Measurements from ENCODE around the gene MBD5.

Gene MBD5

GRCh38 chr2:148545390-148546256 is 524.7 kb downstream of the MBD5 start:
- Histone ChIP-seq H3K36me3 (ENCODE audit: control insufficient read depth, insufficient read depth, low read length) (no peaks in the 10 kb centered on the region), H3K9ac (no peak overlapping the region), H3K4me1 (no peaks in the 10 kb centered on the region), H3K9me3 (ENCODE audit: control insufficient read depth, low read length) (no peaks in the 10 kb centered on the region), H3K4me3 (ENCODE audit: low read depth, low read length) (no peak overlapping the region), H3K79me2 (no peaks in the 10 kb centered on the region), H3K27ac (no peak overlapping the region), H3K4me2 (ENCODE audit: low read length) (no peak overlapping the region), H3K27me3 (ENCODE audit: control insufficient read depth, insufficient read depth, low read length) (no peaks in the 10 kb centered on the region), H2AFZ (no peak overlapping the region)
- TF ChIP-seq CTCF (IDR thresholded peaks at IDR 0.05) = no peak

- TF ChIP-seq CTCF (IDR thresholded peaks at IDR 0.05) = no peak
- no peak overlapping the region for H3K4me3 ChIP-seq (ENCODE audit: low read depth, low read length)
- no peaks in the 10 kb centered on the region for H3K9me3 ChIP-seq (ENCODE audit: control insufficient read depth, low read length)
- no peaks in the 10 kb centered on the region for H3K79me2 ChIP-seq
- H3K4me2 ChIP-seq (ENCODE audit: low read length) = no peak overlapping the region
- H3K27ac ChIP-seq = no peak overlapping the region
- no peak overlapping the region for H3K9ac ChIP-seq
- H3K27me3 ChIP-seq (ENCODE audit: control insufficient read depth, insufficient read depth, low read length) = no peaks in the 10 kb centered on the region
- no peaks in the 10 kb centered on the region for H3K36me3 ChIP-seq (ENCODE audit: control insufficient read depth, insufficient read depth, low read length)
- no peaks in the 10 kb centered on the region for H3K4me1 ChIP-seq
- no peak overlapping the region for H2AFZ ChIP-seq
These were observed 525.4 kb downstream of the MBD5 start for GRCh38 chr2:148546270-148546669.

- H3K4me1 ChIP-seq = no peaks in the 10 kb centered on the region
- H3K4me2 ChIP-seq (ENCODE audit: low read length) = no peak overlapping the region
- H3K27me3 ChIP-seq (ENCODE audit: control insufficient read depth, insufficient read depth, low read length) = no peaks in the 10 kb centered on the region
- no peak overlapping the region for H2AFZ ChIP-seq
- no peak overlapping the region for H3K9ac ChIP-seq
- no peaks in the 10 kb centered on the region for H3K36me3 ChIP-seq (ENCODE audit: control insufficient read depth, insufficient read depth, low read length)
- no peak for TF ChIP-seq CTCF (IDR thresholded peaks at IDR 0.05)
- H3K27ac ChIP-seq = no peak overlapping the region
- H3K9me3 ChIP-seq (ENCODE audit: control insufficient read depth, low read length) = no peaks in the 10 kb centered on the region
- H3K79me2 ChIP-seq = no peaks in the 10 kb centered on the region
- no peak overlapping the region for H3K4me3 ChIP-seq (ENCODE audit: low read depth, low read length)
These were observed 528.0 kb downstream of the MBD5 start for GRCh38 chr2:148548716-148549400.

GRCh38 chr2:148552675-148553331 is 531.9 kb downstream of the MBD5 start:
- Histone ChIP-seq H3K36me3 (ENCODE audit: control insufficient read depth, insufficient read depth, low read length) (no peaks in the 10 kb centered on the region), H3K4me3 (ENCODE audit: low read depth, low read length) (no peak overlapping the region), H3K79me2 (no peaks in the 10 kb centered on the region), H3K9ac (no peak overlapping the region), H2AFZ (no peak overlapping the region), H3K27ac (no peak overlapping the region), H3K27me3 (ENCODE audit: control insufficient read depth, insufficient read depth, low read length) (no peaks in the 10 kb centered on the region), H3K9me3 (ENCODE audit: control insufficient read depth, low read length) (no peaks in the 10 kb centered on the region), H3K4me2 (ENCODE audit: low read length) (no peak overlapping the region), H3K4me1 (no peaks in the 10 kb centered on the region)
- no peak for TF ChIP-seq CTCF (IDR thresholded peaks at IDR 0.05)
